ENCODE measurements around the gene HIF3A. TPM values are rescaled to one million over a fixed set of nuclear protein-coding genes. Genes with fewer than 3 reads are reported as not detected.

The HIF3A gene
- total RNA-seq, 3 donors from 2014 or later (not counting 1 experiment from before 2014, with no cell fraction given) = not detected

DNA sequence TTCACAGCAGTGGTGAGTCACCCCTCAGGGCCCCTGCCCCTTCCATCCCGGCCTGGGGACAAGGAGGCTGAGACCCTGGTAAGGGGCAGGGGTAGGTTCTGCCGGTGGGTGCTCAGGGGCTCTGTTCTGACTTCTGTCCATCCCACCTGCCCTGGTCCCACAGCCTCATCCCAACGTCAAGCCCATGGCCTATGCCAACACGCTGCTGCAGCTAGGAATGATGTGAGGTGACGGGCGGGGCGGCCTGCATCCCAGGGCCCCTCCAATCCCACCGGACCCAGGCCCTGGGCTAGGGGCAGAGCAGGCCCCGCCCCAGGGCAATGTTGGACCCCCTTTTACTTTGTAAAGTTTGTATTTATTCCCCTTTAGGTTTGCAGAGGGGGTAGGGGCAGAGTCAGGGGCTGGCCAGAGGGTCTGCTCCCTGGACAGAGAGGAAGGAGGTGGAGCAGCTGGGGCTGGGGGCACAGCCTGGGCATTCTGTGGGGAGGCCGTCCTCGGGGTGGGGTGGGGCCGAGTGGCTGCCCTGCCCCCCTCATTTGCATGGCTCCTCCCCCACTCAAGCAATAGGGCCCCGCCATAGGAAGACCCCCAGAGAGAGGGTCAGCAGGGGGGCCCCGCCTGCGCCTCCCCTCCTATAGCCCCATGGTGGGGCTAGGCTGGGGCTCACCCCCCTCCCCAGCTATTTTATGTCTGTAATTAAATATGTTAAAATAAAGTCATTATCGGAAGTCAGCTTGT is 93.4 kb downstream of the HIF3A start:
- intact Hi-C loops (cut with micrococcal nuclease) = no loop called here
- ATAC-seq (peak in 1 of 3 donors; percentile 39), DNase-seq (no peak)
- Mint-ChIP-seq H3K9me3 (no peaks in the 10 kb centered on the region), H3K27ac (peak overlapping the region in 1 of 2 donors; percentile 56), H3K4me1 (peaks cover under 1 to 10% of the 10 kb centered on the region in 2 donors), H3K4me3 (no peak overlapping the region), H3K27me3 (ENCODE audit: low read depth in 2 of 2) (no peaks in the 10 kb centered on the region), H3K36me3 (no peaks in the 10 kb centered on the region)
- Histone ChIP-seq H3K4me3 (ENCODE audit: low read length) (no peak overlapping the region), H3K9me3 (ENCODE audit: control insufficient read depth, insufficient read depth, low read length) (no peaks in the 10 kb centered on the region), H3K4me1 (ENCODE audit: control insufficient read depth, insufficient read depth, low read length) (peaks cover 3% of the 10 kb centered on the region), H3K27ac (ENCODE audit: low read length) (no peak overlapping the region), H3K27me3 (ENCODE audit: control insufficient read depth, insufficient read depth, low read length) (no peaks in the 10 kb centered on the region), H3K36me3 (ENCODE audit: control insufficient read depth, insufficient read depth, low read length) (peaks cover 63% of the 10 kb centered on the region)
- TF ChIP-seq CTCF (IDR thresholded peaks at IDR 0.05) = no peak
- WGBS (ENCODE audit: insufficient coverage) = 96% methylated on average over 13 of the region's 16 CpGs

DNA sequence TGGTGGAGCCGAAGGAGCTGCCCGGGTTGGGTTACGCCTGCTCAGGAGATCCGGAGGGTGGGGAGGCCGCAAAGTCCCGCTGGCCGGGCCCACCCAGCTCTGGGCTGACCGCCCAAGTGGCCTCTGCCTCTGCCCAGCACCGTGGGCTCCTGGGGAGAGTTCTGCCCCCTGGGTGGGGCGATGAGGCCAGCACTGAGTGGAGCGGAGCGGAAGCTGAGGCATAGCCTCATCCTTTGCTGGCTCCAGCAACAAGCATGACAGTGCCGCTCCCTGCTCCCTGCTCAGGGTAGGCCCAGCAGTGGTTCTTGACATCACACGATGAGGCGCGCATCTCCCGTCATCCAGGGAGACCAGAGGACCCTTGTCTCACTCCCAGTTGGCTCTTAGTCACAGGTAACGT is 94.0 kb downstream of the HIF3A start:
- H3K4me3 ChIP-seq (ENCODE audit: low read length) = no peak overlapping the region
- WGBS (ENCODE audit: insufficient coverage) = 97% methylated on average over 18 of the region's 18 CpGs
- no peak for ATAC-seq

GRCh38 chr19:46391296-46392251 is 94.7 kb downstream of the HIF3A start:
- no peak overlapping the region for H3K4me3 ChIP-seq (ENCODE audit: low read length)
- DNase-seq = no peak
- no peaks in the 10 kb centered on the region for H3K9me3 ChIP-seq (ENCODE audit: control insufficient read depth, insufficient read depth, low read length)
- ATAC-seq = no peak
- peaks cover 57% of the 10 kb centered on the region for H3K36me3 ChIP-seq (ENCODE audit: control insufficient read depth, insufficient read depth, low read length)
- WGBS (ENCODE audit: insufficient coverage) = 96% methylated on average over 33 of the region's 33 CpGs
- no peak for TF ChIP-seq CTCF (IDR thresholded peaks at IDR 0.05)
- no peaks in the 10 kb centered on the region for H3K27me3 ChIP-seq (ENCODE audit: control insufficient read depth, insufficient read depth, low read length)
- Mint-ChIP-seq H3K4me1 (peaks cover 5 to 6% of the 10 kb centered on the region in 2 donors), H3K36me3 (no peaks in the 10 kb centered on the region), H3K27me3 (ENCODE audit: low read depth in 2 of 2) (no peaks in the 10 kb centered on the region), H3K9me3 (no peaks in the 10 kb centered on the region), H3K4me3 (no peak overlapping the region), H3K27ac (no peak overlapping the region)
- intact Hi-C loops (cut with micrococcal nuclease) = no loop called here
- no peak overlapping the region for H3K27ac ChIP-seq (ENCODE audit: low read length)
- peaks cover 4% of the 10 kb centered on the region for H3K4me1 ChIP-seq (ENCODE audit: control insufficient read depth, insufficient read depth, low read length)

More for the DNA sequence above, 94.0 kb downstream of the HIF3A start:
- H3K4me1 Mint-ChIP-seq = peaks cover 6 to 8% of the 10 kb centered on the region in 2 donors
- no peak for TF ChIP-seq CTCF (IDR thresholded peaks at IDR 0.05)
- H3K36me3 Mint-ChIP-seq = no peaks in the 10 kb centered on the region
- H3K27ac Mint-ChIP-seq = no peak overlapping the region
- Histone ChIP-seq H3K36me3 (ENCODE audit: control insufficient read depth, insufficient read depth, low read length) (peaks cover 63% of the 10 kb centered on the region), H3K27me3 (ENCODE audit: control insufficient read depth, insufficient read depth, low read length) (no peaks in the 10 kb centered on the region), H3K27ac (ENCODE audit: low read length) (no peak overlapping the region), H3K9me3 (ENCODE audit: control insufficient read depth, insufficient read depth, low read length) (no peaks in the 10 kb centered on the region), H3K4me1 (ENCODE audit: control insufficient read depth, insufficient read depth, low read length) (peaks cover 4% of the 10 kb centered on the region)
- intact Hi-C loops (cut with micrococcal nuclease) = no loop called here
- DNase-seq = no peak
- no peaks in the 10 kb centered on the region for H3K27me3 Mint-ChIP-seq (ENCODE audit: low read depth in 2 of 2)
- H3K4me3 Mint-ChIP-seq = no peak overlapping the region
- no peaks in the 10 kb centered on the region for H3K9me3 Mint-ChIP-seq

Data from natural killer cell (primary cell).